Psoas muscle (tissue), 8 donors: ENCODE results near the gene JPH3. TPM values are rescaled to one million over a fixed set of nuclear protein-coding genes. Genes with fewer than 3 reads are reported as not detected.

ENCODE experiments used
- ATAC-seq, 4 donors: fragments of 200-7000 bp; cut with Tn5 transposase; one replicate each; pipeline ENCODE4 v1.9.1; 2020; ENCODE audit warnings: moderate library complexity in 3 of 4, mild to moderate bottlenecking in 2 of 4
- DNase-seq, 2 donors: peaks; one replicate each; pipeline ENCODE4 v3.0.0-alpha.2; 2020
- H3K27ac ChIP-seq: fragments of 200-600 bp; one replicate; pipeline ENCODE4 v1.8.0; 2022
- H3K27me3 ChIP-seq, 3 donors: fragments of 200-600 bp in 1 of 3; one replicate each; pipeline versions ENCODE4 v1.6.1 to v1.8.0; 2013 to 2022; ENCODE audit warnings: low read length in 2 of 3, mild to moderate bottlenecking in 2 of 3, moderate library complexity in 1 of 3; ENCODE audit not compliant: insufficient read depth in 3 of 3
- H3K36me3 ChIP-seq, 2 donors: fragments of 200-600 bp in 1 of 2; one replicate each; pipeline versions ENCODE4 v1.6.1 to v1.8.0; 2013 to 2022; ENCODE audit warnings: low read depth in 1 of 2, mild to moderate bottlenecking in 1 of 2, moderate library complexity in 1 of 2; ENCODE audit not compliant: insufficient read depth in 1 of 2
- H3K4me1 ChIP-seq: fragments of 200-600 bp; one replicate; pipeline ENCODE4 v1.8.0; 2022
- H3K4me3 ChIP-seq: fragments of 200-600 bp; one replicate; pipeline ENCODE4 v1.8.0; 2022; ENCODE audit warnings: mild to moderate bottlenecking
- H3K9me3 ChIP-seq: fragments of 200-600 bp; one replicate; pipeline ENCODE4 v1.8.0; 2022
- WGBS, 3 donors: extraction: QIAGEN DNeasy Blood & Tissue Kit; methylation state at CpG; one replicate each; pipeline versions ENCODE4 v1.1.6 to v1.1.7; 2013; 5-methylcytosine and 5-hydroxymethylcytosine counted together
- intact Hi-C, 2 donors: fragments of 100-400 bp; cut with DNase I; formaldehyde crosslinking; loops; one replicate each; pipeline versions ENCODE4 v1.11.0 to v1.14.2; 2022
- polyA plus RNA-seq, 3 donors: library from polyadenylated mRNA; stranded (reverse); fragments of 200-250 nt; gene quantifications; one replicate each; pipeline ENCODE4 v1.2.3, GENCODE V29; 2013
- total RNA-seq, 4 donors: library from RNA; stranded (reverse); fragmentation: NEBNext Ultra II Directional in 2 of 4; extraction: Animal tissue kit (Norgen Biotek cat#: 25700) in 2 of 4; gene quantifications; one replicate each; pipeline versions ENCODE4 v1.2.1 to v1.2.4, GENCODE V29; 2021 to 2023
- TF ChIP-seq, protein P1 (sequence below): fragments of 200-600 bp; IDR thresholded peaks from one replicate; pipeline ENCODE4 v1.8.0; 2022; ENCODE audit warnings: antibody characterized with exemption
- donor health status: healthy with polysubstance abuse.
- donor health status: DM: no; HTN: no; CAD: no; lungs with moderate emphysema.
- donor health status: Bipolar disorder and iron deficiency.
- donor health status: healthy.
- donor health status: DM: yes; HTN: yes; CAD: no.
- donor health status: DM: no; HTN: no; CAD: no.
- donor health status: DM: no; HTN: no; CAD: no.
- donor health status: DM: yes; HTN: yes; CAD: no.

JPH3 gene
- total and polyA plus RNA-seq, 7 donors: 0.03 to 0.13 (median 0.04) TPM; not detected in 2

GRCh38 chr16:87746178-87746577 is 143.9 kb downstream of the JPH3 start:
- Histone ChIP-seq H3K9me3 (no peaks in the 10 kb centered on the region), H3K27ac (no peak overlapping the region), H3K4me3 (no peak overlapping the region), H3K27me3 (no peaks in the 10 kb centered on the region), H3K4me1 (no peaks in the 10 kb centered on the region), H3K36me3 (peaks cover 7 to 75% of the 10 kb centered on the region in 2 donors)
- intact Hi-C loops: no loop called here
- TF ChIP-seq, protein P1, sequence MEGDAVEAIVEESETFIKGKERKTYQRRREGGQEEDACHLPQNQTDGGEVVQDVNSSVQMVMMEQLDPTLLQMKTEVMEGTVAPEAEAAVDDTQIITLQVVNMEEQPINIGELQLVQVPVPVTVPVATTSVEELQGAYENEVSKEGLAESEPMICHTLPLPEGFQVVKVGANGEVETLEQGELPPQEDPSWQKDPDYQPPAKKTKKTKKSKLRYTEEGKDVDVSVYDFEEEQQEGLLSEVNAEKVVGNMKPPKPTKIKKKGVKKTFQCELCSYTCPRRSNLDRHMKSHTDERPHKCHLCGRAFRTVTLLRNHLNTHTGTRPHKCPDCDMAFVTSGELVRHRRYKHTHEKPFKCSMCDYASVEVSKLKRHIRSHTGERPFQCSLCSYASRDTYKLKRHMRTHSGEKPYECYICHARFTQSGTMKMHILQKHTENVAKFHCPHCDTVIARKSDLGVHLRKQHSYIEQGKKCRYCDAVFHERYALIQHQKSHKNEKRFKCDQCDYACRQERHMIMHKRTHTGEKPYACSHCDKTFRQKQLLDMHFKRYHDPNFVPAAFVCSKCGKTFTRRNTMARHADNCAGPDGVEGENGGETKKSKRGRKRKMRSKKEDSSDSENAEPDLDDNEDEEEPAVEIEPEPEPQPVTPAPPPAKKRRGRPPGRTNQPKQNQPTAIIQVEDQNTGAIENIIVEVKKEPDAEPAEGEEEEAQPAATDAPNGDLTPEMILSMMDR: no peak
- DNase-seq: no peak
- 88 to 90% (median 89%) methylated on average over 8 of the region's 8 CpGs for WGBS, 3 donors
- no peak for ATAC-seq

Other genes with a start within 250 kb of the JPH3 start
- 100 to 1,000 TPM in 1 of 4 donors, 10 to 100 TPM in 3; 88.1 to 103 (median 98.5) TPM for gene FBXO31, start 218.7 kb upstream of the JPH3 start, total RNA-seq
- 10 to 100 TPM; 26.3 to 95.3 (median 48.0) TPM for gene FBXO31, start 218.7 kb upstream of the JPH3 start, polyA plus RNA-seq
- 100 to 1,000 TPM; 117 to 189 (median 142) TPM for gene MAP1LC3B, start 210.2 kb upstream of the JPH3 start, total RNA-seq
- gene MAP1LC3B, start 210.2 kb upstream of the JPH3 start, polyA plus RNA-seq: 100 to 1,000 TPM; 114 to 189 (median 158) TPM
- gene ZCCHC14, start 109.5 kb upstream of the JPH3 start, total RNA-seq: 10 to 100 TPM; 14.6 to 17.3 (median 15.8) TPM
- gene ZCCHC14, start 109.5 kb upstream of the JPH3 start, polyA plus RNA-seq: 10 to 100 TPM in 1 of 3 donors, 1 to 10 TPM in 2; 5.8 to 12.1 (median 6.0) TPM
- gene KLHDC4, start 163.5 kb downstream of the JPH3 start, total RNA-seq: 10 to 100 TPM; 11.1 to 19.7 (median 15.8) TPM
- gene KLHDC4, start 163.5 kb downstream of the JPH3 start, polyA plus RNA-seq: 10 to 100 TPM in 2 of 3 donors, 1 to 10 TPM in 1; 9.2 to 16.5 (median 10.1) TPM